G401 (cell line): Measurements from ENCODE around the gene C18orf63. TPM values are rescaled to one million over a fixed set of nuclear protein-coding genes. Genes with fewer than 3 reads are reported as not detected.
"Not testable (repeated sequence)": the region's sequence is repeated elsewhere in the genome, so short reads cannot be mapped to it uniquely, and the experiment has no call there.

Experiments used
- DNase-seq: peaks from one replicate; pipeline ENCODE4 v3.0.0-alpha.2; 2015; ENCODE audit warnings: low spot score
- in situ Hi-C: cut with HindIII; loops from 2 replicates; pipeline ENCODE4 v1.10.0; 2016; ENCODE audit warnings: low sequenced_read_pairs, mixed read lengths
- total RNA-seq: library from RNA; depleted of rRNA; stranded (reverse); fragments of >200 nt; shearing (Covaris generic); gene quantifications from 2 replicates; pipeline ENCODE4 v1.2.3, GENCODE V29; 2014

Gene C18orf63
- total RNA-seq, 1 experiment from 2014 or later, result not detected

DNA sequence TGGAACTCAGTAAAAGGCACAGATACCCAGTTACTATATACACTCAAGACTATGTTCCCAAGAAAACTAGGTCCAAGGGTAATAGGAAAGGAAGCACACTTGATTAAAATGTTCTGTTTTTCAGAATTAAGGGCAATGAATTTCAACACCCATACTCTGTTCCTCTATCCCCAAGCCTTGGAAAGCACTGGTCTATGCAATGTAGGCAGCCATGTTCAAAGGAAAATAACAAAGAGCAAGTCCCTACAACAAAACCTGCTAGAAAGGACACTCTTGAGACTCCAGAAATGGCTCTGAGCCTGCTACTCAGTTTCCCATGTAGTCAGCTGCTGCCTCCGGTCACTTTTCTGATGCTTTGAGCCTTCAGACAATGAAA, 30.7 kb upstream of the C18orf63 start:
- in situ Hi-C loops, result no loop called here
- DNase-seq, result no peak

- DNase-seq, in situ Hi-C loops: not testable (repeated sequence)
Observed at GRCh38 chr18:74285583-74285982, 30.1 kb upstream of the C18orf63 start.

- in situ Hi-C loops, result no loop called here
- DNase-seq, result no peak
Observed at GRCh38 chr18:74286106-74286855, 29.4 kb upstream of the C18orf63 start.

DNA sequence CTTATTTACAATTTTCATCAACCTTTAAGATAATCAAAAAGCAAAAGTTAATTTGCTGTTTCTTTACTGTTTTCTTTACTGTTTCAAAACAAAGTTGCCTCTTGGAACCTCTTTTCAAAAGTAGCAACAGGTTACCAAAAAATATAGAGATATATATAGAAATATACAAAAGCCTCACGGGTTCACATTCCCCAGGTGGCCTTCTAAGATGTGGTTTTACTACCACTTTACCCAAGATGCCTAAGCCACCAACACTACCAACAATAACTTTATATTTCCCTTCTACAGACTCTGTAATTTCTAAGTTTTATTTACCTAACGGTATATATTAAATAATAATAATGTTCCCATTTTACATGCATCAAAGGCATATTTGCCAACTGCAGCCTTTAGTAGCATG, 28.8 kb upstream of the C18orf63 start:
- in situ Hi-C loops, result no loop called here
- DNase-seq, result no peak

DNA sequence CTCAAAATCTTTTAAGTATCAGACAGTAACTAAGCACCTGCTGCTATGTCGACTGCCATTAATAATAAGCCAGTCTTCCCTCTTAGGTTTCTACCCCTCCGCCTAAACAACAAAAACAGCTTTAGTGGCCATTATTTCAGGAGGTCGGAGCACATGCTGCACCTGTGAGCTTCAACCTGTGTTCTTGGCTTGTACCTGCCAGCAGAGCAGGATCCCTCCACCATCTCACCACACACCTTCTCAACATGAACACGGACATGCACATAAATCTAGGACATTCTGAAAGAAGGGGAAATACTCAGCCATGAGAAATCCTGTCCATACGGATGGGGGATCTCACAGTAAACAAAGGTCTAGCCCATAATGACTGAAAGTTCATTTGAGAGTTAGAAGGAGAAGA, 27.6 kb upstream of the C18orf63 start:
- in situ Hi-C loops, result no loop called here
- peak; percentile 59 for DNase-seq

GRCh38 chr18:74288730-74289129, 26.9 kb upstream of the C18orf63 start:
- in situ Hi-C loops, result no loop called here
- no peak for DNase-seq

GRCh38 chr18:74289137-74289536, 26.5 kb upstream of the C18orf63 start:
- in situ Hi-C loops, result no loop called here

GRCh38 chr18:74290021-74290420, 25.6 kb upstream of the C18orf63 start:
- no peak for DNase-seq
- in situ Hi-C loops, result no loop called here

More at GRCh38 chr18:74289137-74289536, 26.5 kb upstream of the C18orf63 start:
- no peak for DNase-seq

- DNase-seq, result no peak
- in situ Hi-C loops, result no loop called here
Observed at GRCh38 chr18:74290794-74291471, 24.7 kb upstream of the C18orf63 start.

DNA sequence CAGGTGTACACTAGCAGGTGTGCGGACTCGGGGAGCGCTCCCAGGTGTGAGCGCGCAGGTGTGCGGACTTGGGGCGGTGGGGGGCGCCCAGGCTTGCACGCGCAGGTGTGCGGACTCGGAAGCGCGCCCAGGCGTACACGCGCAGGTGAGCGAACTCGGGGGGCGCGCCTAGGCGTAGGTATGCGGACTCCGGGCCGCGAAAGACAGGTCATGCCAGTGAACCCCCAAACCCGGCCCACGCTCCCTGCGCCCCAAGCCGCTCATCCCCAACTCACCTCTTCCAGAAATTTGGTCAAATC, 24.2 kb upstream of the C18orf63 start:
- no peak for DNase-seq
- in situ Hi-C loops, result no loop called here

GRCh38 chr18:74291771-74292540, 23.7 kb upstream of the C18orf63 start, which contains the start of gene CYB5A:
Gene CYB5A (minus strand): TSS chr18:74291963. CDS start chr18:74291875, 88 bp downstream.
- in situ Hi-C loops, result no loop called here
- peak; percentile 98 for DNase-seq

DNA sequence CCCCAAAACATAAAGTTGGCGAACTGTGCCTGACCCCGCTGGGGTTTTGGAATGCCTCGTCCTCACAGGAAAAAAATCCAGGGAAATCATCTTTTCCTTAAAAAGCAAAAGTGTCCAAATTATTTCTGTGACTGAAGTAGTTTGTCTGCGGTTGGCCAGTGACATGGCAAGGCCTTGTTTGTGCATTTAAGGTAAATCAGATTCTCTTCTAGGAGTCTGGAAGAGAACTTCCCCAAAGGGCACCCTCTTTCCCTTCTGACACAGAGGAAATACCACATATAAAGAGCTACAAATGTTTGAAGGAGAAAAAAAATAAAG, 23.1 kb upstream of the C18orf63 start:
- DNase-seq, result no peak
- in situ Hi-C loops, result no loop called here

GRCh38 chr18:74292982-74293381, 22.7 kb upstream of the C18orf63 start:
- in situ Hi-C loops, DNase-seq: not testable (repeated sequence)

- in situ Hi-C loops, result no loop called here
- no peak for DNase-seq
Observed at GRCh38 chr18:74294526-74294925, 21.1 kb upstream of the C18orf63 start.

GRCh38 chr18:74299162-74299561, 16.5 kb upstream of the C18orf63 start:
- in situ Hi-C loops, result no loop called here
- no peak for DNase-seq

GRCh38 chr18:74299746-74300145, 15.9 kb upstream of the C18orf63 start:
- in situ Hi-C loops, result no loop called here
- DNase-seq, result no peak

GRCh38 chr18:74303306-74303705, 12.3 kb upstream of the C18orf63 start:
- DNase-seq, result no peak
- in situ Hi-C loops, result no loop called here

- in situ Hi-C loops, result no loop called here
- no peak for DNase-seq
Observed at GRCh38 chr18:74303936-74304335, 11.7 kb upstream of the C18orf63 start.

DNA sequence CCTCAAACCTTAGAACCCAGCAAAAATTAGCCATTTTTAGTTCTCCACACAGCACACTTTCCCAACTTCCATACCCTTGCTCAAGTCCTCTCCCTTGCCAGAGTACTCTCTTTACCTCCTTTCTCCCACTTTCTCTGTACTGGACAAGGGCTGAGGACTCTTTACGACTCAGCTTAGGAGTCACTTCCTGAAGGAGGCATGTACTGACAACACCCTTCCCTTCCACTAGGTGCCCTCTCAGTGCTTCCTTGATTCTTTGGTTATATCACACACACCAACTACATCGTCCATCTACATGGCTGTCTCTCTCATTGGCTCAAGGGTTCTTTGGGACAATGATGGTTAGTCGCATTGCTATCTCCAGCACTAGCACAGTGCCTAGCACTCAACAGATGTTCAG, 5.2 kb upstream of the C18orf63 start:
- DNase-seq, result no peak
- in situ Hi-C loops, result no loop called here

- in situ Hi-C loops, result no loop called here
- DNase-seq, result no peak
Observed at GRCh38 chr18:74311000-74311399, 4.6 kb upstream of the C18orf63 start.
